Body of pancreas (tissue), 4 donors: ENCODE data around the gene LRFN5. TPM values are rescaled to one million over a fixed set of nuclear protein-coding genes. Genes with fewer than 3 reads are reported as not detected.

Experiments
- ATAC-seq: fragments of 150-250 bp; one replicate; pipeline ENCODE4 v1.9.1; 2016
- DNase-seq, 4 donors: peaks; one replicate each; pipeline ENCODE4 v3.0.0-alpha.2; 2019
- H3K27ac ChIP-seq, 4 donors: fragments of 200-600 bp; sonication (generic); 1 replicate in 3 of 4; 2 replicates in 1 of 4; pipeline versions ENCODE4 v1.5.1 to v1.6.1; 2016 to 2019; ENCODE audit warnings: mild to moderate bottlenecking in 1 of 4, mixed read lengths in 1 of 4, moderate library complexity in 1 of 4
- H3K27me3 ChIP-seq, 2 donors: fragments of 200-600 bp; sonication (generic); one replicate each; pipeline ENCODE4 v1.6.0; 2016; ENCODE audit warnings: mild to moderate bottlenecking in 1 of 2
- H3K36me3 ChIP-seq, 2 donors: fragments of 200-600 bp; sonication (generic); replicated peaks in 1 of 2; 2 replicates each; pipeline ENCODE4 v1.5.1; 2016; ENCODE audit warnings: low read depth in 2 of 2; ENCODE audit not compliant: insufficient read depth in 1 of 2
- H3K4me1 ChIP-seq: fragments of 200-600 bp; sonication (generic); one replicate; pipeline ENCODE4 v1.6.0; 2016
- H3K4me3 ChIP-seq, 2 donors: fragments of 200-600 bp; sonication (generic); 1 replicate in 1 of 2; 2 replicates in 1 of 2; pipeline ENCODE4 v1.5.1; 2016 to 2019
- H3K9me3 ChIP-seq, 3 donors: fragments of 200-600 bp; sonication (generic); 1 replicate in 2 of 3; 2 replicates in 1 of 3; pipeline ENCODE4 v1.5.1; 2016
- CTCF ChIP-seq, 7 experiments: fragments of 450-650 bp in 4 of 7; fragments of 200-600 bp in 3 of 7; sonication (generic) in 3 of 7; IDR thresholded peaks; one replicate each; pipeline ENCODE4 v1.5.1; 2016 to 2019; ENCODE audit warnings: antibody characterized with exemption in 7 of 7
- POLR2A ChIP-seq, 3 donors: fragments of 450-650 bp; IDR thresholded peaks; one replicate each; pipeline ENCODE4 v1.6.1; 2016; ENCODE audit warnings: antibody characterized with exemption in 3 of 3, mild to moderate bottlenecking in 2 of 3
- WGBS, 2 donors: methylation state at CpG; one replicate each; pipeline ENCODE4 v1.1.5; 2017; 5-methylcytosine and 5-hydroxymethylcytosine counted together
- intact Hi-C: fragments of 100-400 bp; cut with DNase I; formaldehyde crosslinking; loops from one replicate; pipeline ENCODE4 v1.15.1; 2023
- total RNA-seq, 2 donors: library from RNA; depleted of rRNA; stranded (reverse); fragments of >200 nt; gene quantifications; one replicate each; pipeline ENCODE4 v1.1.0, GENCODE V29; 2016

The LRFN5 gene
- total RNA-seq, 2 donors from 2014 or later: 0.52 to 4.9 TPM

- TF ChIP-seq CTCF (IDR thresholded peaks at IDR 0.05) (no peak), POLR2A (IDR thresholded peaks at IDR 0.05) (no peak)
- WGBS, 2 donors: 8 to 10% methylated on average over 22 to 23 of the region's 23 CpGs
- peak in 1 of 4 donors; percentile 21 for DNase-seq
- intact Hi-C loops: no loop called here
- peaks cover 44% of the 10 kb centered on the region for H3K4me1 ChIP-seq
- ATAC-seq: no peak
- no peaks in the 10 kb centered on the region for H3K36me3 ChIP-seq
- peak overlapping the region in 1 of 4 donors; percentile 25 for H3K27ac ChIP-seq
- no peak overlapping the region for H3K4me3 ChIP-seq
- peaks cover 0 to 14% of the 10 kb centered on the region in 2 donors for H3K27me3 ChIP-seq
- no peaks in the 10 kb centered on the region for H3K9me3 ChIP-seq
These were observed 960 bp upstream of the LRFN5 start for GRCh38 chr14:41605550-41606281.

- TF ChIP-seq POLR2A (IDR thresholded peaks at IDR 0.05) (no peak), CTCF (IDR thresholded peaks at IDR 0.05) (no peak)
- H3K4me1 ChIP-seq: peaks cover 44% of the 10 kb centered on the region
- peak overlapping the region in 2 of 4 donors; percentile 25 to 30 for H3K27ac ChIP-seq
- ATAC-seq (no peak), DNase-seq (no peak)
- H3K9me3 ChIP-seq: no peaks in the 10 kb centered on the region
- peaks cover 0 to 14% of the 10 kb centered on the region in 2 donors for H3K27me3 ChIP-seq
- no peak overlapping the region for H3K4me3 ChIP-seq
- WGBS, 2 donors: 2 to 6% methylated on average over 7 of the region's 7 CpGs
- intact Hi-C loops: no loop called here
- no peaks in the 10 kb centered on the region for H3K36me3 ChIP-seq
These were observed 469 bp upstream of the LRFN5 start for GRCh38 chr14:41606282-41606531.

- H3K9me3 ChIP-seq: no peaks in the 10 kb centered on the region
- H3K27me3 ChIP-seq: peaks cover 0 to 14% of the 10 kb centered on the region in 2 donors
- H3K4me3 ChIP-seq: no peak overlapping the region
- 1 to 2% methylated on average over 21 of the region's 21 CpGs for WGBS, 2 donors
- ATAC-seq (no peak), DNase-seq (peak in 1 of 4 donors; percentile 6)
- H3K4me1 ChIP-seq: peaks cover 44% of the 10 kb centered on the region
- H3K36me3 ChIP-seq: no peaks in the 10 kb centered on the region
- no peak overlapping the region for H3K27ac ChIP-seq
- TF ChIP-seq CTCF (IDR thresholded peaks at IDR 0.05) (no peak), POLR2A (IDR thresholded peaks at IDR 0.05) (no peak)
- intact Hi-C loops: no loop called here
These were observed 664 bp downstream of the LRFN5 start for GRCh38 chr14:41607304-41607775.

- no peaks in the 10 kb centered on the region for H3K9me3 ChIP-seq
- no peak overlapping the region for H3K4me3 ChIP-seq
- DNase-seq (no peak), ATAC-seq (no peak)
- TF ChIP-seq POLR2A (IDR thresholded peaks at IDR 0.05) (no peak), CTCF (IDR thresholded peaks at IDR 0.05) (no peak)
- H3K36me3 ChIP-seq: no peaks in the 10 kb centered on the region
- H3K27ac ChIP-seq: no peak overlapping the region
- intact Hi-C loops: no loop called here
- WGBS, 2 donors: 1% methylated on average over 35 to 55 of the region's 55 CpGs
- peaks cover 44% of the 10 kb centered on the region for H3K4me1 ChIP-seq
- peaks cover 0 to 14% of the 10 kb centered on the region in 2 donors for H3K27me3 ChIP-seq
These were observed 1.4 kb downstream of the LRFN5 start for GRCh38 chr14:41607966-41608663.
